Nephron progenitor cell (in vitro differentiated cells): ENCODE results near the gene RCAN2.

Experiments
- DNase-seq: peaks from one replicate; pipeline ENCODE4 v3.0.0; 2021
- H3K27ac Mint-ChIP-seq: 2 replicates; pipeline ENCODE4 v1.8.0; 2021; ENCODE audit warnings: mild to moderate bottlenecking, moderate library complexity, mixed read lengths
- H3K27me3 Mint-ChIP-seq: 2 replicates; pipeline ENCODE4 v1.8.0; 2021; ENCODE audit warnings: mild to moderate bottlenecking, low read depth, mixed read lengths; ENCODE audit not compliant: poor library complexity
- H3K36me3 Mint-ChIP-seq: 2 replicates; pipeline ENCODE4 v1.8.0; 2021; ENCODE audit warnings: low read depth, mixed read lengths
- H3K4me1 Mint-ChIP-seq: 2 replicates; pipeline ENCODE4 v1.8.0; 2021; ENCODE audit warnings: mixed read lengths
- H3K4me3 Mint-ChIP-seq: 2 replicates; pipeline ENCODE4 v1.8.0; 2021; ENCODE audit warnings: mild to moderate bottlenecking, moderate library complexity, mixed read lengths
- H3K9me3 Mint-ChIP-seq: 2 replicates; pipeline ENCODE4 v1.8.0; 2021; ENCODE audit warnings: mild to moderate bottlenecking, moderate library complexity, mixed read lengths
- TF ChIP-seq, protein P1 (sequence below): fragments of 200-600 bp; sonication (generic); IDR thresholded peaks from 2 replicates; pipeline ENCODE4 v1.5.0; 2021; ENCODE audit warnings: antibody characterized with exemption

The RCAN2 gene

DNA sequence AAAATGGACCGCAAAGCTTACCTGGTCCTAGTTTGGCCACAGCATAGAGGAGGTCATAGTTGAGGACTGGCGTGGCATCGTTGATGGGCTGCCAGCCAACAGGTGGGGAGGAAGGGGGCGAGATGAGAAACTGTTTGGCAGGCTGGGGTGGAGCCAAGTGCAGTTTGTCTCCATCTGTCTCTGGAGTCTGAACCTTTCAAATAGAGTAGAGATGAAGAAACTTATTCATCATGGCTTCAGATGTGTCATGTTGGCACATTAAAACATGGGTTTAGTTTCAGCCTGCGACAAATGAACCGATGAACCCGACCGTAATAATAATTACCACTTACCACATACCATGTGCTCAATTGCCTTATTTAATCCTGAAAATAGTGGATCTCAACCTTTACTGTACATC lies 244.5 kb downstream of the RCAN2 start:
- H3K27me3 Mint-ChIP-seq = no peaks in the 10 kb centered on the region
- no peak for DNase-seq
- no peak overlapping the region for H3K27ac Mint-ChIP-seq
- no peaks in the 10 kb centered on the region for H3K36me3 Mint-ChIP-seq
- TF ChIP-seq, protein P1, sequence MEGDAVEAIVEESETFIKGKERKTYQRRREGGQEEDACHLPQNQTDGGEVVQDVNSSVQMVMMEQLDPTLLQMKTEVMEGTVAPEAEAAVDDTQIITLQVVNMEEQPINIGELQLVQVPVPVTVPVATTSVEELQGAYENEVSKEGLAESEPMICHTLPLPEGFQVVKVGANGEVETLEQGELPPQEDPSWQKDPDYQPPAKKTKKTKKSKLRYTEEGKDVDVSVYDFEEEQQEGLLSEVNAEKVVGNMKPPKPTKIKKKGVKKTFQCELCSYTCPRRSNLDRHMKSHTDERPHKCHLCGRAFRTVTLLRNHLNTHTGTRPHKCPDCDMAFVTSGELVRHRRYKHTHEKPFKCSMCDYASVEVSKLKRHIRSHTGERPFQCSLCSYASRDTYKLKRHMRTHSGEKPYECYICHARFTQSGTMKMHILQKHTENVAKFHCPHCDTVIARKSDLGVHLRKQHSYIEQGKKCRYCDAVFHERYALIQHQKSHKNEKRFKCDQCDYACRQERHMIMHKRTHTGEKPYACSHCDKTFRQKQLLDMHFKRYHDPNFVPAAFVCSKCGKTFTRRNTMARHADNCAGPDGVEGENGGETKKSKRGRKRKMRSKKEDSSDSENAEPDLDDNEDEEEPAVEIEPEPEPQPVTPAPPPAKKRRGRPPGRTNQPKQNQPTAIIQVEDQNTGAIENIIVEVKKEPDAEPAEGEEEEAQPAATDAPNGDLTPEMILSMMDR = no peak
- H3K4me3 Mint-ChIP-seq = no peak overlapping the region
- no peaks in the 10 kb centered on the region for H3K4me1 Mint-ChIP-seq
- H3K9me3 Mint-ChIP-seq = no peaks in the 10 kb centered on the region

DNA sequence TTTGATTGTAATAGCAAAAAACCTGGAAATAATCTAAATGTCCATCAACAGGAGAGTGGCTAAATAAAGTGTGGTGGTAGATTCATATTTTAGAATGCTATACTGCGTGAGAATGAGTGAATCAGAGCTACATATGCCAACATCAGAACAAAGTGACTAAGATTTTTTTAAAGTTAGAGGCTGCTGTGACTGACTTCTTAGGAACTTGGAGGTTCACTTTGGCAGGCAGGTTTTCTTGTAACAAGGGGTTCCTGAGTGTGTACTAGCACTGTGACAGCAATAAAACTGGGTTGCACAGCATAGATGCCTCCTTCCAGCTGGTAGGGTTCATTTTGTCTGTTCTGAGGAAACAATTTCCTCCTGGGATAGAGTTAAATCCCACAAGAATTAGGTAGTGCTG lies 245.2 kb downstream of the RCAN2 start:
- DNase-seq = no peak
- H3K4me1 Mint-ChIP-seq = no peaks in the 10 kb centered on the region

DNA sequence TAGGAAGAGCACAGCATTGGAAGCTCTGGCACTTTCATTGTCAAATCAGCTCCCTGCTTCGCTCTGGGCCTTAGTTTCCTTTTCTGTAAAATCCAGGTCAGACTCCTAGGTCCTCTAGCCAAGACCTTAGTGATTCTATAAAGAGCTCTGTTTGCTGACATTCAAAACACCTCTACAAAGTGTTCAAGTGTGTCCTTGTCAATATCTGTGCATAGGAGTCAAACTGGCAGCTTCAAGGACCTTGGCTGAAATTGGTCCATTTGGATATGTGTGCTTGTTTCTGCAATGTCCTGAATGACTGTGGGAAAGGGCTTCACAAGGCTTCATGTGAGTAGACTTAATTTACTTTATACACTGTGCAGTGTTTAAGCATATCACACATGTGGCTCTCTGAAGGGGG lies 246.6 kb downstream of the RCAN2 start:
- no peak for DNase-seq
- H3K27me3 Mint-ChIP-seq = no peaks in the 10 kb centered on the region
- no peak overlapping the region for H3K27ac Mint-ChIP-seq
- H3K4me1 Mint-ChIP-seq = no peaks in the 10 kb centered on the region
- no peak overlapping the region for H3K4me3 Mint-ChIP-seq
- no peaks in the 10 kb centered on the region for H3K9me3 Mint-ChIP-seq
- H3K36me3 Mint-ChIP-seq = no peaks in the 10 kb centered on the region
- TF ChIP-seq, protein P1 = no peak

More for the DNA sequence above, 245.2 kb downstream of the RCAN2 start:
- H3K36me3 Mint-ChIP-seq = no peaks in the 10 kb centered on the region
- no peaks in the 10 kb centered on the region for H3K27me3 Mint-ChIP-seq
- H3K9me3 Mint-ChIP-seq = no peaks in the 10 kb centered on the region
- no peak overlapping the region for H3K27ac Mint-ChIP-seq
- TF ChIP-seq, protein P1 = no peak
- no peak overlapping the region for H3K4me3 Mint-ChIP-seq

DNA sequence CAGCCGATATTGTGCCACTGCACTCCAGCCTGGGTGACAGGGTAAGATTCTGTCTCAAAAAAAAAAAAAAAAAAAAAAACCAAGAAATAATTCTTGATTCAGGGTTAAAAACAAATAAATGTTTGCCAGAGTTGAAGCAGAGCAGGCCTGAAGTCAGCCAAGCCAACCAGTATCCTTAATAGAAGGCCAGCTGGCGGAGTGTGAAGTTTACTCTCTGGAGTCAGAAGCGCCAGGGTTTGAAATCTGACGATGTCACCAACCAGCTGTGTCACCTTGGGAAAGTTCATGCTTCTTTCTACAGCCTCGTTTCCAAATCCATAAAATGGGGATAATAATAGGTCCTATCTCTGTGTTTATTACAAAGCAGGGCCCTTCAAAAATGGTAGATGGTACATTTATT lies 247.5 kb downstream of the RCAN2 start:
- H3K4me1 Mint-ChIP-seq = no peaks in the 10 kb centered on the region
- no peaks in the 10 kb centered on the region for H3K27me3 Mint-ChIP-seq
- H3K27ac Mint-ChIP-seq = no peak overlapping the region
- H3K36me3 Mint-ChIP-seq = no peaks in the 10 kb centered on the region
- TF ChIP-seq, protein P1 = no peak
- DNase-seq = no peak
- no peak overlapping the region for H3K4me3 Mint-ChIP-seq
- H3K9me3 Mint-ChIP-seq = no peaks in the 10 kb centered on the region

DNA sequence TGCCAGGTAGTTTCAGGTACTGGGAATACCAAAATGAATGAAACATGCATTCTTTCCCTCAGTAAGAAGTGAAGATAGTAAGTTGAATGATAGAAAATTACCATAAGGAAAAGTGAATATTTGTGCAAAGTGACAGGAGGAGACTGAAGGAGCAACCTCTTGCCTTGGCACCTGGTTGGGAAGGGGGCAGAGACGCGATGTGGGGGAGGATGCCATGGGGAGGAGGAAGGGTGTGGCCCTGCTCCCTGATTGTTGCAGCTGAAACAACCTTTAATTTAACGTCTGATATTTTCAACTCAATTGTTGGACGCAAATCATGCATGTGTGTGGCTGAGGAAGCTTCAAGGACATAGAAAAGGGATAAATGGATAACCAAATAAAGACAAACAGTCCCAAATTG lies 248.3 kb downstream of the RCAN2 start:
- TF ChIP-seq, protein P1 = no peak
- Mint-ChIP-seq H3K4me1 (no peaks in the 10 kb centered on the region), H3K27ac (no peak overlapping the region), H3K9me3 (no peaks in the 10 kb centered on the region), H3K36me3 (no peaks in the 10 kb centered on the region), H3K27me3 (no peaks in the 10 kb centered on the region), H3K4me3 (no peak overlapping the region)
- no peak for DNase-seq

DNA sequence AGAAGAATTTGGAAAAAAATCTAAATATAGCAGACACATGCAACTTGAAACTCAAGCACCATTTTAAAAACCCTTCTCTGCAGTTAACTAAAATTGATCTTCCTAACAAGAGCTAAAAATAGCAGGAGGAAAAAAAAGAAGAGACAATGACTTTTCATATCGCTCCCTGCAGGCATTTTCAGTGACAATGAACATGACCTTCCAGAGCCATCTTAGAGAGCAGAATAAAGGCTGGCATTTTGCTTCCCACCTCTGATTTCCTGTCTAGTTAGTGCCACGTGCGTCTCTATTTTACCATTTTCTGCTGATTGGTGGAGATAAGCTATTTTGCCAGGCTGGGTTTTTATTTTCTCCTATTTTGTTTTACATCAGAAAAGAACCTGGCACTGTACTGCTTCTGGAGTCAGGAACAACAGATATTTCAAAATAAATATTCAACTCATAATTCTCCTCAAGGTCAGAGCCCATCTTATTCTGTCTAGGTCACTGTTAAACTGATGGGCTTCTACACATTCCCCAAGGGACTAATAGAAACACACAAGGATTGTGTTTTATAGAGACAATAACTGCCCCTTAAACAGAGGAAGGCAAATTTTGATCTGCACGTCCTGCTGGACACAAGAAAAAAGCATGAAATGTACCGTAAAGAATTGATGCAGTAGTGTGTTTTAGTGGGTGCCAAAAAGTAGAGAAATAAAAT lies 250.2 kb downstream of the RCAN2 start:
- Mint-ChIP-seq H3K36me3 (no peaks in the 10 kb centered on the region), H3K4me1 (no peaks in the 10 kb centered on the region), H3K9me3 (no peaks in the 10 kb centered on the region), H3K4me3 (no peak overlapping the region), H3K27ac (no peak overlapping the region), H3K27me3 (no peaks in the 10 kb centered on the region)
- DNase-seq = no peak
- TF ChIP-seq, protein P1 = no peak
